HepG2 (cell line): ENCODE data around the gene PCDHB2. TPM values are rescaled to one million over a fixed set of nuclear protein-coding genes. Genes with fewer than 3 reads are reported as not detected.

Experiments
- GABPB1 ChIP-seq: IDR thresholded peaks from 2 replicates; pipeline ENCODE4 v1.6.1; 2016; ENCODE audit warnings: mild to moderate bottlenecking, missing genetic modification reagents, moderate library complexity, missing compliant biosample characterization
- KLF6 ChIP-seq: IDR thresholded peaks from 2 replicates; pipeline ENCODE4 v1.8.0; 2016; ENCODE audit warnings: missing biosample characterization, missing genetic modification reagents
- MATR3 ChIP-seq: sonication (generic); formaldehyde crosslinking; IDR thresholded peaks from 2 replicates; pipeline ENCODE4 v1.4.0; 2020; ENCODE audit warnings: missing genetic modification reagents
- RXRB ChIP-seq: IDR thresholded peaks from 2 replicates; pipeline ENCODE4 v1.6.1; 2016; ENCODE audit warnings: borderline replicate concordance, missing genetic modification reagents, missing compliant biosample characterization
- SIN3A ChIP-seq: IDR thresholded peaks from 2 replicates; pipeline ENCODE4 v1.6.1; 2011; ENCODE audit warnings: low read depth, mild to moderate bottlenecking, control low read depth, low read length, borderline replicate concordance
- SMAD3 ChIP-seq: sonication (generic); formaldehyde crosslinking; IDR thresholded peaks from 2 replicates; pipeline ENCODE4 v1.4.0; 2020; ENCODE audit warnings: missing genetic modification reagents
- TSC22D2 ChIP-seq: sonication (generic); formaldehyde crosslinking; IDR thresholded peaks from 2 replicates; pipeline ENCODE4 v1.5.1; 2020; ENCODE audit warnings: missing genetic modification reagents, mild to moderate bottlenecking, borderline replicate concordance
- ZBTB33 ChIP-seq: sonication (generic); formaldehyde crosslinking; IDR thresholded peaks from 2 replicates; pipeline ENCODE4 v1.4.0; 2020; ENCODE audit warnings: missing genetic modification reagents
- ZHX1 ChIP-seq: sonication (generic); formaldehyde crosslinking; IDR thresholded peaks from 2 replicates; pipeline ENCODE4 v1.8.1; 2022; ENCODE audit warnings: low read depth, mild to moderate bottlenecking, missing genetic modification reagents
- ZNF331 ChIP-seq: sonication (generic); formaldehyde crosslinking; IDR thresholded peaks from 2 replicates; pipeline ENCODE4 v1.4.0; 2020; ENCODE audit warnings: missing genetic modification reagents
- polyA plus RNA-seq, 8 experiments: library from polyadenylated mRNA; depleted of rRNA in 3 of 8; stranded (reverse) in 7 of 8; unstranded in 1 of 8; fragments of >200 nt; fragmentation: Illumina TruSeq in 4 of 8; extraction: Trizol in 4 of 8; gene quantifications; 2 replicates each; pipeline versions ENCODE4 v1.2.1 to v1.2.3, GENCODE V29; 2011 to 2016; ENCODE audit warnings: low read depth in 4 of 8, missing spikeins in 1 of 8, mixed read lengths in 1 of 8; ENCODE audit not compliant: insufficient read depth in 1 of 8
- total RNA-seq, 5 experiments: library from RNA; depleted of rRNA; stranded (reverse); fragments of >200 nt; fragmentation: Illumina TruSeq; extraction: Trizol; gene quantifications; 2 replicates each; pipeline ENCODE4 v1.2.3, GENCODE V29; 2016; ENCODE audit warnings: low read depth in 1 of 5
- TF ChIP-seq, protein P1 (sequence below): sonication (generic); formaldehyde crosslinking; IDR thresholded peaks from 2 replicates; pipeline ENCODE4 v1.4.0; 2020; ENCODE audit warnings: missing genetic modification reagents
- TF ChIP-seq, protein P2 (sequence below): sonication (generic); formaldehyde crosslinking; conservative IDR thresholded peaks from 2 replicates; pipeline ENCODE4 v1.8.0; 2022; ENCODE audit warnings: mild to moderate bottlenecking, moderate library complexity, missing genetic modification reagents
- TF ChIP-seq, protein P3 (sequence below): sonication (generic); formaldehyde crosslinking; IDR thresholded peaks from 2 replicates; pipeline ENCODE4 v1.4.0; 2020; ENCODE audit warnings: missing genetic modification reagents, borderline replicate concordance
- TF ChIP-seq, protein P4 (sequence below): IDR thresholded peaks from 2 replicates; pipeline ENCODE4 v1.6.1; 2016; ENCODE audit warnings: mild to moderate bottlenecking

The PCDHB2 gene
- total and polyA plus RNA-seq, 2 of the 13 experiments (the other 11 are each of a cell fraction or from before 2014, with no cell fraction given) = 7.1 to 7.5 TPM

GRCh38 chr5:141094481-141095262 is at the start of gene PCDHB2 (continued):
- TF ChIP-seq ZHX1 (CRISPR knock-in tag) (no peak), ZBTB33 (CRISPR knock-in tag) (no peak), MATR3 (CRISPR knock-in tag) (no peak), SIN3A (no peak), SMAD3 (CRISPR knock-in tag) (0 out of 2 replicates have a peak, but pooled peaks have one; percentile 33), KLF6 (CRISPR knock-in tag) (0 out of 2 replicates have a peak, but pooled peaks have one; percentile 28), TSC22D2 (CRISPR knock-in tag) (peak; percentile 69; the same call in 1 of the 2 replicates), RXRB (CRISPR knock-in tag) (peak; percentile 50), ZNF331 (CRISPR knock-in tag) (no peak), GABPB1 (0 out of 2 replicates have a peak, but pooled peaks have one; percentile 24)
- TF ChIP-seq, protein P1, sequence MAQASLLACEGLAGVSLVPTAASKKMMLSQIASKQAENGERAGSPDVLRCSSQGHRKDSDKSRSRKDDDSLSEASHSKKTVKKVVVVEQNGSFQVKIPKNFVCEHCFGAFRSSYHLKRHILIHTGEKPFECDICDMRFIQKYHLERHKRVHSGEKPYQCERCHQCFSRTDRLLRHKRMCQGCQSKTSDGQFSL (CRISPR knock-in tag) = no peak
- TF ChIP-seq, protein P2, sequence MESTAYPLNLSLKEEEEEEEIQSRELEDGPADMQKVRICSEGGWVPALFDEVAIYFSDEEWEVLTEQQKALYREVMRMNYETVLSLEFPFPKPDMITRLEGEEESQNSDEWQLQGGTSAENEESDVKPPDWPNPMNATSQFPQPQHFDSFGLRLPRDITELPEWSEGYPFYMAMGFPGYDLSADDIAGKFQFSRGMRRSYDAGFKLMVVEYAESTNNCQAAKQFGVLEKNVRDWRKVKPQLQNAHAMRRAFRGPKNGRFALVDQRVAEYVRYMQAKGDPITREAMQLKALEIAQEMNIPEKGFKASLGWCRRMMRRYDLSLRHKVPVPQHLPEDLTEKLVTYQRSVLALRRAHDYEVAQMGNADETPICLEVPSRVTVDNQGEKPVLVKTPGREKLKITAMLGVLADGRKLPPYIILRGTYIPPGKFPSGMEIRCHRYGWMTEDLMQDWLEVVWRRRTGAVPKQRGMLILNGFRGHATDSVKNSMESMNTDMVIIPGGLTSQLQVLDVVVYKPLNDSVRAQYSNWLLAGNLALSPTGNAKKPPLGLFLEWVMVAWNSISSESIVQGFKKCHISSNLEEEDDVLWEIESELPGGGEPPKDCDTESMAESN (CRISPR knock-in tag) = 0 out of 2 replicates have a peak, but pooled peaks have one; percentile 32
- TF ChIP-seq, protein P3, sequence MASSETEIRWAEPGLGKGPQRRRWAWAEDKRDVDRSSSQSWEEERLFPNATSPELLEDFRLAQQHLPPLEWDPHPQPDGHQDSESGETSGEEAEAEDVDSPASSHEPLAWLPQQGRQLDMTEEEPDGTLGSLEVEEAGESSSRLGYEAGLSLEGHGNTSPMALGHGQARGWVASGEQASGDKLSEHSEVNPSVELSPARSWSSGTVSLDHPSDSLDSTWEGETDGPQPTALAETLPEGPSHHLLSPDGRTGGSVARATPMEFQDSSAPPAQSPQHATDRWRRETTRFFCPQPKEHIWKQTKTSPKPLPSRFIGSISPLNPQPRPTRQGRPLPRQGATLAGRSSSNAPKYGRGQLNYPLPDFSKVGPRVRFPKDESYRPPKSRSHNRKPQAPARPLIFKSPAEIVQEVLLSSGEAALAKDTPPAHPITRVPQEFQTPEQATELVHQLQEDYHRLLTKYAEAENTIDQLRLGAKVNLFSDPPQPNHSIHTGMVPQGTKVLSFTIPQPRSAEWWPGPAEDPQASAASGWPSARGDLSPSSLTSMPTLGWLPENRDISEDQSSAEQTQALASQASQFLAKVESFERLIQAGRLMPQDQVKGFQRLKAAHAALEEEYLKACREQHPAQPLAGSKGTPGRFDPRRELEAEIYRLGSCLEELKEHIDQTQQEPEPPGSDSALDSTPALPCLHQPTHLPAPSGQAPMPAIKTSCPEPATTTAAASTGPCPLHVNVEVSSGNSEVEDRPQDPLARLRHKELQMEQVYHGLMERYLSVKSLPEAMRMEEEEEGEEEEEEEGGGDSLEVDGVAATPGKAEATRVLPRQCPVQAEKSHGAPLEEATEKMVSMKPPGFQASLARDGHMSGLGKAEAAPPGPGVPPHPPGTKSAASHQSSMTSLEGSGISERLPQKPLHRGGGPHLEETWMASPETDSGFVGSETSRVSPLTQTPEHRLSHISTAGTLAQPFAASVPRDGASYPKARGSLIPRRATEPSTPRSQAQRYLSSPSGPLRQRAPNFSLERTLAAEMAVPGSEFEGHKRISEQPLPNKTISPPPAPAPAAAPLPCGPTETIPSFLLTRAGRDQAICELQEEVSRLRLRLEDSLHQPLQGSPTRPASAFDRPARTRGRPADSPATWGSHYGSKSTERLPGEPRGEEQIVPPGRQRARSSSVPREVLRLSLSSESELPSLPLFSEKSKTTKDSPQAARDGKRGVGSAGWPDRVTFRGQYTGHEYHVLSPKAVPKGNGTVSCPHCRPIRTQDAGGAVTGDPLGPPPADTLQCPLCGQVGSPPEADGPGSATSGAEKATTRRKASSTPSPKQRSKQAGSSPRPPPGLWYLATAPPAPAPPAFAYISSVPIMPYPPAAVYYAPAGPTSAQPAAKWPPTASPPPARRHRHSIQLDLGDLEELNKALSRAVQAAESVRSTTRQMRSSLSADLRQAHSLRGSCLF (CRISPR knock-in tag) = no peak
- TF ChIP-seq, protein P4, sequence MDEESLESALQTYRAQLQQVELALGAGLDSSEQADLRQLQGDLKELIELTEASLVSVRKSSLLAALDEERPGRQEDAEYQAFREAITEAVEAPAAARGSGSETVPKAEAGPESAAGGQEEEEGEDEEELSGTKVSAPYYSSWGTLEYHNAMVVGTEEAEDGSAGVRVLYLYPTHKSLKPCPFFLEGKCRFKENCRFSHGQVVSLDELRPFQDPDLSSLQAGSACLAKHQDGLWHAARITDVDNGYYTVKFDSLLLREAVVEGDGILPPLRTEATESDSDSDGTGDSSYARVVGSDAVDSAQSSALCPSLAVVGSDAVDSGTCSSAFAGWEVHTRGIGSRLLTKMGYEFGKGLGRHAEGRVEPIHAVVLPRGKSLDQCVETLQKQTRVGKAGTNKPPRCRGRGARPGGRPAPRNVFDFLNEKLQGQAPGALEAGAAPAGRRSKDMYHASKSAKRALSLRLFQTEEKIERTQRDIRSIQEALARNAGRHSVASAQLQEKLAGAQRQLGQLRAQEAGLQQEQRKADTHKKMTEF (CRISPR knock-in tag) = 0 out of 2 replicates have a peak, but pooled peaks have one; percentile 43
